Nephron (organoid): Measurements from ENCODE around the gene NEURL1.
A peak's percentile ranks its signal among the peaks of the same experiment; 100 is the strongest.

ENCODE experiments used
- H3K27ac Mint-ChIP-seq, 3 experiments: 2 replicates each; pipeline ENCODE4 v1.8.0; 2020; ENCODE audit warnings: mixed read lengths in 3 of 3, mild to moderate bottlenecking in 2 of 3, moderate library complexity in 1 of 3
- H3K27me3 Mint-ChIP-seq: 2 replicates; pipeline ENCODE4 v1.8.0; 2021; ENCODE audit warnings: low read depth, mild to moderate bottlenecking, moderate library complexity, mixed read lengths
- H3K36me3 Mint-ChIP-seq: 2 replicates; pipeline ENCODE4 v1.8.0; 2020; ENCODE audit warnings: low read depth, mixed read lengths
- H3K4me1 Mint-ChIP-seq: 2 replicates; pipeline ENCODE4 v1.8.0; 2020; ENCODE audit warnings: mixed read lengths
- H3K4me3 Mint-ChIP-seq, 3 experiments: 2 replicates each; pipeline ENCODE4 v1.8.0; 2020; ENCODE audit warnings: mild to moderate bottlenecking in 3 of 3, mixed read lengths in 3 of 3, moderate library complexity in 2 of 3
- H3K9me3 Mint-ChIP-seq: 2 replicates; pipeline ENCODE4 v1.8.0; 2020; ENCODE audit warnings: mixed read lengths
- CTCF ChIP-seq, 3 experiments: fragments of 200-600 bp; sonication (generic); IDR thresholded peaks; one replicate each; pipeline ENCODE4 v1.5.0; 2021; ENCODE audit warnings: antibody characterized with exemption in 3 of 3; ENCODE audit not compliant: unreplicated experiment in 3 of 3

NEURL1 gene

DNA sequence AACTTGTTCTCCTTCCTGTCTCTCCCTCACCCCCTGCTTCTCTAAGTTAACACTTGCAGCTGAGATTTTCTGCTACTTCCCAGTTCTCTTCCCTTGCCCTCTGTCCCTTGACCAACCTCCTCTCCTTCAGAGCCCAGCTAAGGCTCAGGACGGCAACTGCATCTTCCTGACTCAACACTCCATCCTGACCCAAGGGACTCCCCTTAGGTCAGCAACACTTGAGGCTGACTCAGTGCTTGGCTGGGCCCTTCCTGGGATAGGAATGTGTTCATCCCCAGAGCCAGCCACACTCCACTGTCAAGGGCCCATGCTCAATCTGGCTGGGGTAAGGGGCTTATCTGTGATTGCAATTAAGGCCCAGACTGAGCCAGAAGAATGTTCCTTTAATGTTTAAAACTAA lies 44.8 kb upstream of the NEURL1 start:
- Mint-ChIP-seq H3K27ac (no peak overlapping the region), H3K4me1 (peaks cover 6% of the 10 kb centered on the region), H3K9me3 (no peaks in the 10 kb centered on the region), H3K4me3 (no peak overlapping the region), H3K36me3 (peaks cover 36% of the 10 kb centered on the region), H3K27me3 (peaks cover 5% of the 10 kb centered on the region)
- TF ChIP-seq CTCF (IDR thresholded peaks at IDR 0.05; ENCODE audit: unreplicated experiment in 3 of 3), result no peak

DNA sequence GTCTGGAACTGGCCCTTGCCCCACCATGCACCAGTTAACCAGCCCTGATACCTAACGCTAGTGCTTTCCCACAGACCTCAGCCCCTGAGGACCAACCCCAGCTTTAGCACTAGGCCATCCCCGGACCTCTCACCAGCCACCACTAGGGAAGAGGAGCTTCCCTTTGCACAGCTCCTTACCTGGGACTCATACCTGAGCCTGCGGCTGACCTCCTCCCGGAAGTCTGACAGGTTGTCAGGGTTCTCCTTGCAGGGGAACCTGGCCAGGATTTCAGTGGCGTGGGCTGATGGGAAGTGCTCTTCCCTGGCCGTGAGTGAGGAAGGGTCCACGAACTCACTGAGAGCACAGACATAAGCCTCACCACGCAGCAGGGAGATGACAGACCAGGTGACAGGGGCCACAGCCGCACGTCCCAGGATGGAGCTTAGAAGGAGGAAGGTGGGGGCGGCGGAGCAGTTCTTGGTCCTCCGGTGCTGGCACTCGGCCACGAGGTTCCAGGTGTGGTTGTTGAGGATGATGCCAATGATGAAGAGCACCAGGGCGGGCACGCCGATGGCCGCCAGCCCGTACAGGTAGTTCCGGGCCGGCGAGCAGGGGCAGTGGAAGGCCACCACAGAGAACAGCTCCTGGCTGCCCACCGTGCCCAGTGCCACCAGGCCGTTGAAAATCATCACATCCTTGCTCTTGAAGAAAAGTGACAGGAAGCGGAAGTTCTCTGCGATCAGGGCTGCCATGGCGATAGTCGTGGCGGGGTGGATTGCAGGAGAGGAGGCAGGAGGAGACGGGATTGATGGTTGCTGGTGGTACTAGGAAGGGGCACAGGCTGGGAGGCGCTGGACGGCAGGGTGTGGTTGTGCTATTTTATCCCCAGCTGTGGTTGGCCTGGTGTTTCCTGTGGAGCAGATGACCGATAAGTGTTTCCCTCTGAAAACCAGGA lies 44.0 kb upstream of the NEURL1 start:
- H3K4me3 Mint-ChIP-seq, result peak overlapping the region; percentile 20 to 47 (median 26)
- H3K36me3 Mint-ChIP-seq, result peaks cover 29% of the 10 kb centered on the region

DNA sequence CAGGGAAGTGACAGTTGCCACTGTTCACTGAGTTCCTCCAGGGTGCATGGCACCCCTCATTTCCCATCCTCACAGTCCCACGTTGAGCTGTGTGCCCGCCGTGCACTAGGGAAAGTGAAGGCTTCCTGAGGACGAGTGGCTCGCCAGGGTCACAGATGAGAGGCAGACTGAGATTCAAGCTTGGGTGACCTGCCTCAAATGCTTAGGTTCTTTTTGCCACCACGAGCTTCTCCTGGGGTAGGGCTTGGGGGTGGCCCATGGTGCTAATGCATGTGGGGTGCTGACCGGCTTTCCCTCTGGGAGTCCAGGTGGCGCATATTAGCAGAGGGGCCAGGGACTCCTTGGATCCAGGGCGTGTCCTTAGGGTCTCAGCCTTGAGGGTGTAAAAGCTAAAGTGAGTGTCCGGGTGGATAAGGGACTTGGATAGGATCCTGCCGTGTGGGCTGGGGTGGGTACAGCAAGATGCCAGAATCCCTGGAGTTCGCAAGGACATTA lies 43.3 kb upstream of the NEURL1 start:
- Mint-ChIP-seq H3K4me3 (peak overlapping the region; percentile 6 to 87 (median 85)), H3K4me1 (peaks cover 6% of the 10 kb centered on the region), H3K36me3 (peaks cover 23% of the 10 kb centered on the region), H3K9me3 (no peaks in the 10 kb centered on the region), H3K27ac (no peak overlapping the region), H3K27me3 (peaks cover 8% of the 10 kb centered on the region)
- no peak for TF ChIP-seq CTCF (IDR thresholded peaks at IDR 0.05; ENCODE audit: unreplicated experiment in 3 of 3)

More for the DNA sequence above, 44.0 kb upstream of the NEURL1 start:
- peaks cover 6% of the 10 kb centered on the region for H3K4me1 Mint-ChIP-seq
- no peaks in the 10 kb centered on the region for H3K9me3 Mint-ChIP-seq
- peaks cover 4% of the 10 kb centered on the region for H3K27me3 Mint-ChIP-seq
- no peak for TF ChIP-seq CTCF (IDR thresholded peaks at IDR 0.05; ENCODE audit: unreplicated experiment in 3 of 3)
- no peak overlapping the region for H3K27ac Mint-ChIP-seq

DNA sequence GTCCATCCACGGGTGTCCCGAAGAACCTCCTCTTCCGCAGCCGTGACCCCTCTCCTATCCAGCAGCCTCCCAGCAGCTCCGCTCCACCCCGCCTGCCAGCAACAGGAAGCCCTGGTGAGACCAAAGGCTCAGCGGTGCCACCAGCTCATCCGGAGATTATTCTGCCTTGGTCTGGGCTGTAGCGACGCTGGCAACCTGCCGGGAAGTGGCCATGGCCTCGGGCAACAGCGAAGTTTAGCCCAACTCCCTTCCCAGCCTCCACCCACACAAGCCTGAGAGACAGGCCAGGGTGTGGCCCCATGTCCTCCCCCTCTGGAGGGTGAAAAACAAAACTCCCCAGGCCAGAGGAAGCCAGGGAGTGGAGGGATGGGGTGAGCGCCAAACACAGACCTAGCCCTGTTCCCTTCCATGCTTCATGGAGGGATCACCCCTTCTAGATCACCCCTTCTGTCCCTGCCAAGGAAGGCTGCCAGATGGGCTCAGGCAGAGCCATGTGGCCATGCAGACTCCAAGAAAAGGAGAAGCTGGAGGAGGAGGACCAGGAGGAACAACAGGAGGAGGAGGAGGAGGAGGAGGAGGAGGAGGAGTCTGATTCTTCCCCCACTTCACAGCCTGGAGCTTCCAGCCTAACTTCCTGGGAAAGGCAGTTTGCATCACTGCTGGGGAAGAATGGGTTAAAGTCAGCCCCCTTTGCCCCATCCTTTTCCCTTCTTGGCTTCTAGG lies 42.3 kb upstream of the NEURL1 start:
- Mint-ChIP-seq H3K4me1 (peaks cover 6% of the 10 kb centered on the region), H3K9me3 (no peaks in the 10 kb centered on the region), H3K27me3 (peaks cover 8% of the 10 kb centered on the region), H3K36me3 (peaks cover 17% of the 10 kb centered on the region), H3K4me3 (peak overlapping the region; percentile 81 to 87 (median 85)), H3K27ac (peak overlapping the region in 2 of 3 experiments; percentile 56 to 59)
- no peak for TF ChIP-seq CTCF (IDR thresholded peaks at IDR 0.05; ENCODE audit: unreplicated experiment in 3 of 3)

DNA sequence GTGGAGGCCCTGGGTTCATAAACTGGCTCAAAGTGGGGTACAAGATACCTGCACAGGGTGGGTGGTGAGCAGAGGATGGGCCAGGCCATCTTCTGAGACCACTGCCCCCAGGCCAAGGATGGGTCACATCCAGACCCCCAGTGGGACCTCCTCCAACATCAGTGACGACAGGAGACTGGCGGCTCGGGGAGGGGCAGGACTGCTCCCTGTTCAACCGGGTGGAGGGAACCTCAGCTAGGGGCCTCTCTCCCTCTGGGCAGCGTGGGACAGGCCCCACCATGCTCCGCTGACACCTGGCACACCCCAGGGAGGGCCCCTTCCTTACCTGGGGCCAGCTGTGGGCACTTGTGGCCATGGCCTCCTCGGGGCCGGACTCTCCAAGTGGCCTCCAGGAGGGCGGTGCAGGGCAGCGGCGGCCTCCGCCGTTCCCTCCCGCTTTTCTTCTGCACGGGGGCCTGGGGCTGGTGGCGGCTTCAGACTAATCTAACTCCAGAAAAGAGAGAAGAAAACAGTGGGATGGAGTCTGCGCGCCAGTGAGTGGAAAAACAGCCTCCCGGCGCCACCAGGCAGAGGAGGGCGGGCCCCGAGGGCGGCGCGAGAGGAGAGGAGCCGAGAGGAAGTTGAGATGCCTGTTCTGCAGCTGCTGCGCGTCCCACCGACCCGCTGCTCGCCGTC lies 41.5 kb upstream of the NEURL1 start, which contains the start of gene CALHM2:
CALHM2 (minus strand) TSS at position 540 of the 675 bp plus-strand sequence. CDS start 2,429 bp downstream, outside the sequence.
- Mint-ChIP-seq H3K4me1 (peaks cover 6% of the 10 kb centered on the region), H3K27ac (peak within 1 kb of the TSS in 2 of 3 experiments; percentile 59 to 81), H3K27me3 (peaks cover 8% of the 10 kb centered on the region), H3K36me3 (peaks cover 13% of the 10 kb centered on the region), H3K4me3 (peak within 1 kb of the TSS; percentile 81 to 87 (median 85)), H3K9me3 (no peaks in the 10 kb centered on the region)
- TF ChIP-seq CTCF (IDR thresholded peaks at IDR 0.05; ENCODE audit: unreplicated experiment in 3 of 3), result no peak
